Measurements from ENCODE around the gene PPARA. TPM values are rescaled to one million over a fixed set of nuclear protein-coding genes. Genes with fewer than 3 reads are reported as not detected.

PPARA gene
- total and polyA plus RNA-seq, 2 experiments from 2014 or later: 8.7 to 14.4 TPM

DNA sequence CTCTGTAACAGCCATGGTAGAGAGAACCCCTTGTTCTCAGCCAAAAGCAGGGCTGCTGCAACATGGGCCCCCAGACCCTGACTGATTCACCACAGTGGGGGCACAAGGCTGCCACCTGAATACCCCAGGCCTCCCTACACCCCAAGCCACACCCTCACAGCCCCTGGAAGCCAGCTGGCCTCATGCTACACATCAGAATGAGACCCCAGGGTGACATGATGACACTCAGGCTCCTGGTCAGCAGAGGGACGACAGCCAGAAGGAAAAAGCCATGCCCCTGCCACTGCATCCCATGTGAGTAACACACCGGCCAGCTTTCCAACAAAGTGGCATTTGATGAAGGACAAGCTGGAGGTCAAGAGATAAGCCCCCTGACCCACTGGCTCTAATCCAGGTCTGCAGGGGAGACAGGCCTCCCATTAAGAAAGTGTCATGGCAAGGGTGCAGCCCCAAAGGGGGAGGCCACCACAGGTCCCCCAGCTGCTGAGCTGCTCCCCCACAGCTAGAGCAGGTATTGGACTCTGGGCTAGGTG, 97.2 kb downstream of the PPARA start:
- TF ChIP-seq EZH2phosphoT487 (IDR thresholded peaks at IDR 0.05; ENCODE audit: insufficient read depth, low read depth): no peak
- no peak for TF ChIP-seq EZH2 (IDR thresholded peaks at IDR 0.05; ENCODE audit: insufficient read depth, poor library complexity, severe bottlenecking)
- Histone ChIP-seq H3K27ac (no peak overlapping the region), H3K9me3 (ENCODE audit: low read depth) (no peaks in the 10 kb centered on the region), H2AFZ (no peak overlapping the region), H3K9me2 (ENCODE audit: insufficient read depth) (no peaks in the 10 kb centered on the region), H3F3A (ENCODE audit: insufficient read depth) (peaks cover 3% of the 10 kb centered on the region), H3K27me3 (replicated peaks; ENCODE audit: insufficient read depth) (no peaks in the 10 kb centered on the region), H3K79me2 (ENCODE audit: insufficient read depth) (0 out of 2 replicates have a peak, but pooled peaks cover 5% of the 10 kb centered on the region), H3K9ac (no peak overlapping the region), H3K4me2 (ENCODE audit: unreplicated experiment) (no peak overlapping the region), H3K36me3 (ENCODE audit: low read depth) (no peaks in the 10 kb centered on the region), H3K4me3 (no peak overlapping the region), H3K4me1 (ENCODE audit: insufficient read depth) (peaks cover 11% of the 10 kb centered on the region), H4K20me1 (ENCODE audit: insufficient read depth) (no peaks in the 10 kb centered on the region)
- no peak for DNase-seq
- in situ Hi-C loops (cut with MboI): no loop called here
- 95 to 100% methylated on average over 2 of the region's 2 CpGs for WGBS, 2 experiments (ENCODE audit: low coverage in 1 of 2, low lambda C conversion rate in 2 of 2, missing lambda C conversion rate in 2 of 2)

DNA sequence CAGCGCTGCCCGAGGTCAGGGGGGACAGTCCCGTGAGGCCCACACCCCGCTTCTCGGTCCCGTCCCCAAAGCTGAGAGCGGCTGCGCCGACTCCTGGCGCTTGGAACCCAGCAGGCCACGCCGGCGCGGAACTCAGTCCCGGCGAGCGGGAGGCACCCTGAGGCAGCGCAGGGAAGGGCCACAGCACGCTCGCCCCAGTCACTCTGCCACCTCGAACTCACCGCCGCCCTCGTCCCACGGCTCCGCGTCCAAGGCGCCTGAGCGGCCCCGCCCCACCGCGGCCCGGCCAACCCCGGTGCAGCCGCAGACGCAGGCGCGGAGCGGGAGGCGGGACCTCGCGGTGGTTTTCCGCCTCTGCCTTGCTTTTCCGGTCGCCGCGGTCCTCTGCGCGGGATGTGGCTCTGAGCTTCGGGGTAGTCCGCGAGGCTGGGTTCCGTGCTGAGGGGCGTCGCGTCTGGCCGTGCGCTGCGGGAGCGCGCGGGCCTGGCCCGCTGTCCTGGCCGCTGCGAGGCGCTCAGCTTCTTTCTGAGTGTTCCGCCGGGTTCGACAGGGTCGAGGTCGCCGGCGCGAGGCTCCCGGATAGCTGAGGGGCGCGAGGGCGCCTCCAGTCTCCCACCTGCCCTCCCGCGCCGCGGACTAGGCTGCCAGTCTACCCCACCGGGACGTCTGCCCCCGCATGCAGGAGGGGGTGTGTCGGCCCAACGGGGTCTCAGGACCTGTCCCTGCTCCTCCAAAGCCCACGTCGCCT, 99.9 kb downstream of the PPARA start, which contains the start of gene CDPF1:
TSS of gene CDPF1 (minus strand) at position 259 of the 748 bp plus-strand sequence. CDS start 2,009 bp downstream, outside the sequence.
- Histone ChIP-seq H3K27me3 (replicated peaks; ENCODE audit: insufficient read depth) (no peaks in the 10 kb centered on the region), H3K4me2 (ENCODE audit: unreplicated experiment) (peak within 1 kb of the TSS; percentile 93), H3K36me3 (ENCODE audit: low read depth) (no peaks in the 10 kb centered on the region), H3K4me1 (ENCODE audit: insufficient read depth) (peaks cover 11% of the 10 kb centered on the region), H4K20me1 (ENCODE audit: insufficient read depth) (no peaks in the 10 kb centered on the region), H3K27ac (peak within 1 kb of the TSS; percentile 52), H3K9me3 (ENCODE audit: low read depth) (no peaks in the 10 kb centered on the region), H3K9ac (peak within 1 kb of the TSS; percentile 82), H3K79me2 (ENCODE audit: insufficient read depth) (0 out of 2 replicates have a peak, but pooled peaks cover 5% of the 10 kb centered on the region), H2AFZ (peak within 1 kb of the TSS; percentile 74), H3K9me2 (ENCODE audit: insufficient read depth) (no peaks in the 10 kb centered on the region), H3F3A (ENCODE audit: insufficient read depth) (peaks cover 3% of the 10 kb centered on the region), H3K4me3 (peak within 1 kb of the TSS; percentile 74)
- in situ Hi-C loops (cut with MboI): no loop called here
- TF ChIP-seq EZH2 (IDR thresholded peaks at IDR 0.05; ENCODE audit: insufficient read depth, poor library complexity, severe bottlenecking) (no peak), EZH2phosphoT487 (IDR thresholded peaks at IDR 0.05; ENCODE audit: insufficient read depth, low read depth) (no peak)
- DNase-seq: peak; percentile 93
- WGBS, 2 experiments (ENCODE audit: low coverage in 1 of 2, low lambda C conversion rate in 2 of 2, missing lambda C conversion rate in 2 of 2): 0 to 1% methylated on average over 66 to 87 of the region's 89 CpGs

DNA sequence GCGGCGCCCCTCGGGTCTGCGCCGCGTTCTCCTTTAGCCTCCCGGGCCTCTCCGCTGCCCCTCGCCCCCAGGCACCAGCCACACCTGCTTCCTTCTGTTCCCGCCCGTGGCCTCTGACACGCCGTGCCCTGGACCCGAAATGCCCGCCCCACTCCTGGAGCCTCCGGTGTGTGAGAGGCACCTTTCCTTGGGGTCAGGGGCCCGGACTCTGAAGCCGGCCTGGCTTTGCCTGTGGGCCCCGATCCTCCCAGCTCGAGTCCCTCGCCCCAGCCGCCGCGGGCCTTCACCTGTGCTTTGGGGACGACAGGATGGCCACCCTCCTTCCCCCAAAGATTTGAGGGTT, 100.4 kb downstream of the PPARA start:
- H3K27ac ChIP-seq: no peak overlapping the region
- TF ChIP-seq EZH2 (IDR thresholded peaks at IDR 0.05; ENCODE audit: insufficient read depth, poor library complexity, severe bottlenecking) (no peak), EZH2phosphoT487 (IDR thresholded peaks at IDR 0.05; ENCODE audit: insufficient read depth, low read depth) (no peak)
- WGBS, 2 experiments (ENCODE audit: low coverage in 1 of 2, low lambda C conversion rate in 2 of 2, missing lambda C conversion rate in 2 of 2): 8 to 10% methylated on average over 22 to 25 of the region's 25 CpGs
- peaks cover 11% of the 10 kb centered on the region for H3K4me1 ChIP-seq (ENCODE audit: insufficient read depth)
- H3K9me3 ChIP-seq (ENCODE audit: low read depth): no peaks in the 10 kb centered on the region
- peak; percentile 20 for DNase-seq
- peak overlapping the region; percentile 82 for H3K9ac ChIP-seq
- H3K4me2 ChIP-seq (ENCODE audit: unreplicated experiment): peak overlapping the region; percentile 93
- in situ Hi-C loops (cut with MboI): no loop called here
- H3F3A ChIP-seq (ENCODE audit: insufficient read depth): peaks cover 3% of the 10 kb centered on the region
- H3K4me3 ChIP-seq: peak overlapping the region; percentile 74
- H3K27me3 ChIP-seq (replicated peaks; ENCODE audit: insufficient read depth): no peaks in the 10 kb centered on the region
- peak overlapping the region; percentile 74 for H2AFZ ChIP-seq
- H3K36me3 ChIP-seq (ENCODE audit: low read depth): no peaks in the 10 kb centered on the region
- H3K79me2 ChIP-seq (ENCODE audit: insufficient read depth): 0 out of 2 replicates have a peak, but pooled peaks cover 5% of the 10 kb centered on the region
- no peaks in the 10 kb centered on the region for H4K20me1 ChIP-seq (ENCODE audit: insufficient read depth)
- no peaks in the 10 kb centered on the region for H3K9me2 ChIP-seq (ENCODE audit: insufficient read depth)

DNA sequence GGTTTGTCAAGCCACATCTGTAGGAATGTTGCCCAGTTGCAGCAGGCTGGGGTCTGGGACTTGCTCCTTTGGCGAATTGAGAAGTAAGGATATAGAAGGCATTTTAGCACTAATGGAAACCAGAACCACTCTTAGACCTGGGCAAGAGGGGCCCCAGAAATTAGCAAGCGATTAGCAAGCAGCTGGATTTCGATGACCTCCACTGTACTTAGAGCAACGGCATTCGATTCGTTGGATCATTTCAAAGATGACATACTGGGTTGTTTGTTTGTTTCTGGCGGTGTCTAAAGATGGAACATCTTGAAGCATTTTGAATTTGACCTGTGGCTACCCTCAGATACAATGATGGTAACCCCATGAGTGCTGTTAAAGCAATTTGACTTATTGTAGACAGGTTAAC, 100.9 kb downstream of the PPARA start:
- in situ Hi-C loops (cut with MboI): no loop called here
- no peaks in the 10 kb centered on the region for H3K9me3 ChIP-seq (ENCODE audit: low read depth)
- 0 out of 2 replicates have a peak, but pooled peaks cover 5% of the 10 kb centered on the region for H3K79me2 ChIP-seq (ENCODE audit: insufficient read depth)
- H3K27ac ChIP-seq: no peak overlapping the region
- peaks cover 3% of the 10 kb centered on the region for H3F3A ChIP-seq (ENCODE audit: insufficient read depth)
- H3K9ac ChIP-seq: no peak overlapping the region
- 0 out of 2 replicates have a peak overlapping the region, but pooled peaks have one; percentile 74 for H2AFZ ChIP-seq
- no peaks in the 10 kb centered on the region for H3K9me2 ChIP-seq (ENCODE audit: insufficient read depth)
- peaks cover 11% of the 10 kb centered on the region for H3K4me1 ChIP-seq (ENCODE audit: insufficient read depth)
- 29 to 33% methylated on average over 7 of the region's 7 CpGs for WGBS, 2 experiments (ENCODE audit: low coverage in 1 of 2, low lambda C conversion rate in 2 of 2, missing lambda C conversion rate in 2 of 2)
- no peaks in the 10 kb centered on the region for H4K20me1 ChIP-seq (ENCODE audit: insufficient read depth)
- H3K4me2 ChIP-seq (ENCODE audit: unreplicated experiment): peak overlapping the region; percentile 93
- DNase-seq: peak; percentile 20
- TF ChIP-seq EZH2 (IDR thresholded peaks at IDR 0.05; ENCODE audit: insufficient read depth, poor library complexity, severe bottlenecking): no peak
- TF ChIP-seq EZH2phosphoT487 (IDR thresholded peaks at IDR 0.05; ENCODE audit: insufficient read depth, low read depth): no peak
- peak overlapping the region; percentile 74 for H3K4me3 ChIP-seq
- H3K36me3 ChIP-seq (ENCODE audit: low read depth): no peaks in the 10 kb centered on the region
- no peaks in the 10 kb centered on the region for H3K27me3 ChIP-seq (replicated peaks; ENCODE audit: insufficient read depth)

All from GM23248 (cell line).